ENCODE results near the gene KCNMA1. TPM values are rescaled to one million over a fixed set of nuclear protein-coding genes. Genes with fewer than 3 reads are reported as not detected.
"Not testable (repeated sequence)": the region's sequence is repeated elsewhere in the genome, so short reads cannot be mapped to it uniquely, and the experiment has no call there.

Gene KCNMA1
- total RNA-seq, 1 experiment from 2014 or later = 0.49 TPM

- TF ChIP-seq ZBTB33 (IDR thresholded peaks at IDR 0.05; ENCODE audit: extremely low read depth, insufficient replicate concordance, low read length) = no peak
Observed at GRCh38 chr10:77590344-77591237, 47.0 kb downstream of the KCNMA1 start (continued).

GRCh38 chr10:77589703-77590102 is 47.9 kb downstream of the KCNMA1 start:
- POLR2A ChIA-PET; BruUV-seq (replicated peaks); RAD21 ChIA-PET (ENCODE audit: low non-redundant PET in 1 of 2, low total read pairs in 2 of 2, uncharacterized antibody in 2 of 2, unreplicated experiment in 2 of 2); ATAC-seq; H3K4me3 ChIP-seq (replicated peaks in 1 of 2; ENCODE audit: low read depth in 1 of 2, low read length in 2 of 2); H3K79me2 ChIP-seq (ENCODE audit: insufficient read depth, low read length); H4K20me1 ChIP-seq (ENCODE audit: insufficient read depth); H3K4me2 ChIP-seq (ENCODE audit: low read length); H2AFZ ChIP-seq (ENCODE audit: low read depth, low read length, poor library complexity, severe bottlenecking); H3K27me3 ChIP-seq (ENCODE audit: insufficient read depth, low read length); H3K9me3 ChIP-seq (ENCODE audit: control insufficient read depth in 1 of 2, insufficient read depth in 1 of 2, low read depth in 1 of 2, low read length in 2 of 2); CTCF ChIA-PET; H3K9ac ChIP-seq (ENCODE audit: low read length); H3K36me3 ChIP-seq (ENCODE audit: control insufficient read depth in 1 of 2, insufficient read depth in 2 of 2, low read length in 2 of 2); H3K9me2 ChIP-seq (ENCODE audit: insufficient read depth); DNase-seq (ENCODE audit: low read depth, low spot score); H3K27ac ChIP-seq (ENCODE audit: low read depth, low read length): not testable (repeated sequence)
- intact Hi-C loops (cut with micrococcal nuclease) = loop anchor here (5.0 kb wide), 1 partner anchor 162 kb away; no protein-coding TSS in a partner anchor
- peaks cover 0 to 21% of the 10 kb centered on the region in 2 experiments; a peak in 2 of 4 replicates for H3K4me1 ChIP-seq (ENCODE audit: control insufficient read depth in 1 of 2, insufficient read depth in 2 of 2, low read length in 2 of 2)

- ATAC-seq (no peak), DNase-seq (ENCODE audit: low read depth, low spot score) (no peak)
- POLR2A ChIA-PET = no interaction called here
- no peak overlapping the region for H3K27ac ChIP-seq (ENCODE audit: low read depth, low read length)
- RAD21 ChIA-PET (ENCODE audit: low non-redundant PET in 1 of 2, low total read pairs in 2 of 2, uncharacterized antibody in 2 of 2, unreplicated experiment in 2 of 2) = no interaction called here
- CTCF ChIA-PET = no interaction called here
- H4K20me1 ChIP-seq (ENCODE audit: insufficient read depth) = no peaks in the 10 kb centered on the region
- H3K9ac ChIP-seq (ENCODE audit: low read length) = no peak overlapping the region
- no TSS peak for BruUV-seq (replicated peaks)
- H3K9me3 ChIP-seq (ENCODE audit: control insufficient read depth in 1 of 2, insufficient read depth in 1 of 2, low read depth in 1 of 2, low read length in 2 of 2) = no peaks in the 10 kb centered on the region
- H3K4me2 ChIP-seq (ENCODE audit: low read length) = no peak overlapping the region
- intact Hi-C loops (cut with micrococcal nuclease) = no loop called here
- H3K4me3 ChIP-seq (replicated peaks in 1 of 2; ENCODE audit: low read depth in 1 of 2, low read length in 2 of 2) = no peak overlapping the region
- no peaks in the 10 kb centered on the region for H3K27me3 ChIP-seq (ENCODE audit: insufficient read depth, low read length)
- H3K79me2 ChIP-seq (ENCODE audit: insufficient read depth, low read length) = no peaks in the 10 kb centered on the region
- peaks cover 0 to 21% of the 10 kb centered on the region in 2 experiments; a peak in 2 of 4 replicates for H3K4me1 ChIP-seq (ENCODE audit: control insufficient read depth in 1 of 2, insufficient read depth in 2 of 2, low read length in 2 of 2)
- H3K36me3 ChIP-seq (ENCODE audit: control insufficient read depth in 1 of 2, insufficient read depth in 2 of 2, low read length in 2 of 2) = no peaks in the 10 kb centered on the region
- no peak overlapping the region for H2AFZ ChIP-seq (ENCODE audit: low read depth, low read length, poor library complexity, severe bottlenecking)
- no peaks in the 10 kb centered on the region for H3K9me2 ChIP-seq (ENCODE audit: insufficient read depth)
- TF ChIP-seq EGR1 (IDR thresholded peaks at IDR 0.05; ENCODE audit: low read depth) = no peak
- no peak for TF ChIP-seq CEBPB (IDR thresholded peaks at IDR 0.05; ENCODE audit: low read depth)
- no peak for TF ChIP-seq MAX (IDR thresholded peaks at IDR 0.05)
- no peak for TF ChIP-seq POLR2AphosphoS5 (IDR thresholded peaks at IDR 0.05; ENCODE audit: low read depth, low read length)
- no peak for TF ChIP-seq ZNF274 (IDR thresholded peaks at IDR 0.05; ENCODE audit: low read depth, low read length)
- no peak for TF ChIP-seq EZH2 (IDR thresholded peaks at IDR 0.05)
- TF ChIP-seq CTCF (IDR thresholded peaks at IDR 0.05 in 2 of 3, conservative IDR thresholded peaks at IDR 0.05 in 1 of 3; ENCODE audit: borderline replicate concordance in 1 of 3, insufficient read depth in 1 of 3, low read depth in 2 of 3, low read length in 2 of 3) = no peak
- TF ChIP-seq EZH2phosphoT487 (IDR thresholded peaks at IDR 0.05; ENCODE audit: borderline replicate concordance) = no peak
- no peak for TF ChIP-seq RAD21 (IDR thresholded peaks at IDR 0.05; ENCODE audit: low read depth)
- TF ChIP-seq YY1 (IDR thresholded peaks at IDR 0.05; ENCODE audit: extremely low read depth, insufficient replicate concordance, low read depth, low read length) = no peak
- no peak for TF ChIP-seq TCF7L2 (IDR thresholded peaks at IDR 0.05; ENCODE audit: borderline replicate concordance, extremely low read depth, insufficient read depth, insufficient read length)
- TF ChIP-seq FOSL1 (IDR thresholded peaks at IDR 0.05; ENCODE audit: low read depth) = no peak
Observed at GRCh38 chr10:77588886-77589285, 48.7 kb downstream of the KCNMA1 start.

Data from HCT116 (cell line).